Measurements from ENCODE around the gene FOXRED2.
A peak's percentile ranks its signal among the peaks of the same experiment; 100 is the strongest.

Gene FOXRED2

DNA sequence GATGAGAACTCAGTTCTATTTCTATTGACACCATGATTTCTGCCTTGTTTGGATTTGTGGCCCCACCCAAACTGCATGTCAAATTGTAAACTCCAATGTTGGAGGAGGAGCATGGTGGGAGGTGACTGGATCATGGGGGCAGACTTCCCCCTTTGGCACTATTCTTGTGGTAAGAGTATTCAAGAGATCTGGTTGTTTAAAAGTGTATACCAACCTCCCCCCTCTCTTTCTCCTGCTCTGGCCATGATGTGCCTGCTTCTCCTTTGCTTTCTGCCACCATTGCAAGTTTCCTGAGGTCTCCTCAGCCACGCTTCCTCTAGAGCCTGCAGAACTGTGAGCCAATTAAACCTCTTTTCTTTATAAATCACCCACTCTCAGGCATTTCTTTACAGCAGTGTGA lies 7.9 kb upstream of the FOXRED2 start:
- no peak for DNase-seq

DNA sequence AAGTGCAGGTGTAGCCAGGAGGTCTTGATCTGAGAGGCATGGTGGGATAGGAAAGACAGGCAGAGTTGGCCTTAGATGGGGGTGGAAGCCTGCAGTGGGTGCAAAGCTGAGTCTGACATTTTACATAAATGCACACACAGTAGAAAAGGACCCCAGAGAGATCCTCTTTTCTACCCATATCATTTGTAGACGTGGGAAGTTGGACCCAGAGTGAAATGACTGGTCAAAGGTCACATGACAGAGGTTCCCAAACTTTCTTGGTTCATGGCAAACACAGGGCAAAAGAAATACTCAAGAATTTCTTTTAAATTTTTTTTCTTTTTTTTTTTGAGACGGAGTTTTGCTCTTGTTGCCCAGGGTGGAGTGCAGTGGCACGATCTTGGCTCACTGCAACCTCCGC lies 6.2 kb upstream of the FOXRED2 start:
- DNase-seq = no peak

DNA sequence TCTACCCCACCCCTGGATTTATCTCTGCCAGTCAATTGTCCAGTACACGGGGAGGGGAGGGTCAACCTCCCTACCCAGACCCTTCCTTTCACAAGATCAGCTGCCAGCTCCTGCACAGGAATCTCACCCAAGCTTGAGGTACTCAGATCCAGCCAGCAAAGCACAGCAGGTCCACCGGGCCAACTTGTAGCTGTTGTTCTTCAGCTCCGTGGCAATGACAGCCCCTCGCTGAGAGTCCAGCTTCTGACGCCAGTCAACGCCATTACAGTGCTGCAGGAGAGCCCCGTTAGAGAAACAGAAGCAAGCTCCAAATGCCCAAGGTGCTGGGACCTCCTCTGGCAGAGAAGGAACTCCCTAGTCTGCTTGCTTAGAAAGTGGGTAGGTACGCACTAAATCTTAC lies 5.5 kb upstream of the FOXRED2 start:
- no peak for DNase-seq

- peak; percentile 59 for DNase-seq
Observed at GRCh38 chr22:36510966-36511881, 4.4 kb upstream of the FOXRED2 start.

DNA sequence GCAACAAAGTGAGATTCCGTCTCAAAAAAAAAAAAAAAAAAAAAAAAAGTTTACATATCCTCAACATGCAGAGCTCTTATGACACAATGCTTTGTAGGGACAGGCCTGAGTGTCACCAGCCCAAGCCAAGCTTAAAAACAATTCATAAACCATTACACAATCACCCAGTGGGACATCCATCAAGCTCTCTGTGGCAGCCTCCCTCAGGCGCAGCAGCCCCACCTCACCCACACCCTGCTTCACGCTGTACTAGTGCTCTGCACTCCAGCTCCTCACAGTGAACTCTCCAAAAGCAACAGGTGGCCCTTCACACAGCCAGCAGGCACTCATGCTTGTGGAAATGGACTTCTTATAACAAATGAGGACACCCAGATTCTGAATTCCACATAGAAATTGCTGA lies 3.5 kb upstream of the FOXRED2 start:
- DNase-seq = no peak

GRCh38 chr22:36507518-36508010 lies 724 bp upstream of the FOXRED2 start:
- DNase-seq = no peak

DNA sequence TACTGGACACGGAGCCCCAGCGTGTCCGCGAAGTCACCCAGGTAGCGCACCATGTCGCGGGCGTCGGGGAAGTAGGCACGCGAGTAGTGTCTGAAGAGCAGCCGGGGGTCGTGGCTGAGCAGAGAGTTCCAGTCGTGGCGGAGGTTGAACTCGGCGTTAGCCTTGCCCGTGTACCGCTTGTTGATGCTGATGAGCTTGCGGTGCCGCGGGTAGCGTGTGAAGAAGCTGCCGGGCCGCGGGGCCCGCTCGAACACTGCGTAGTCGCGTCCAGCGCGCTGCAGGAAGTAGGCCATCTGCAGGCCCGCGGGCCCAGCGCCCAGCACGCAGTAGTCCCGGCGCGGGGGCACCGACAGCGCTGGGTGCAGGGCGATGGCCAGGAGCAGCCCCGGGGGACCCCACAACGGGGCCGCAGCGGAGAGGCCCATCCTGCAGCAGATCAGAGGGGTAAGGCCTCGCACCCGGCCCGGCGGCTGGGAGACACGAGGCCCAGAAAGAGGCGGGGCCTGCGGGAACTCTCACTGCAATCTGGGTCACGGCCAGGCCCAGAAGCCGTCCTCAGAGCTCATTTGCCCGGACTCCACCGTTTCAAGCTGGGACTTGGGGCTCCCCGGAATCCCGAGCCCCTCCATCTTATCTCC lies 723 bp downstream of the FOXRED2 start:
- no peak for DNase-seq

DNA sequence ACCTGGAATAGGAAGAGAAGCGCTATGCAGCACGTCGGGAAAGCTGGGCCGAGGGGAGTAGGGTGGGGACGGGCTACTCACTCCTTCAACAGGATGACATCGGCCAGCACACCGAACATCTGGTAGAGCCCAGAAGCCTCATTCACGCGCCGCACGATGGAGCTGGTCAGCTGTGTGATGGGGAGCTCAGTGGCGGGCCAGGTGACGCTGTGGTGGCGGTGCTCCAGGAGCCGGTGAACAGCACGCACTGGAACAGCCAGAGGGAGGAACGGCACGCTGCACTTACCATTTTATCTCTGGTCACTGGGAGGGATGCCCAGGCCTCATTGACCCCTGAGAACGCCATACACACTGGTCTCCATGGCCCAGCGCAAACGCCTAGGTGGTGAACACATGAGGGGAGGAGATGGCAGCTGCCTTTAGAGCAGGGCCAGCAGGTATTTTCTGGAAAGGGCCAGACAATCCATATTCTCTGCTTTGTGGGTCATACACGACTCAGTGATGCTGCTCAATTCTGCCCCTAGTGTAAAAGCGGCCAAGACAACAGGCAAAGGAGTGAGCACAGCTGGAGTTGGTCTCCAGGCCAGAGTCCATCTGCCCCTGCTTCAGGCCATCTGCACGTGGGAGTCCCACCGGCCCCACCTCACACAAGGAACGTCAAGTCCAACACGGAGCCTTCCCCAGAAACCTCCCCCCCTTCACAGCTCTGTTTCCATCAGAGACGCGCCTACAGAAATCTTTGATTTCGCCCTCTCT lies 8.8 kb downstream of the FOXRED2 start:
- DNase-seq = no peak

DNA sequence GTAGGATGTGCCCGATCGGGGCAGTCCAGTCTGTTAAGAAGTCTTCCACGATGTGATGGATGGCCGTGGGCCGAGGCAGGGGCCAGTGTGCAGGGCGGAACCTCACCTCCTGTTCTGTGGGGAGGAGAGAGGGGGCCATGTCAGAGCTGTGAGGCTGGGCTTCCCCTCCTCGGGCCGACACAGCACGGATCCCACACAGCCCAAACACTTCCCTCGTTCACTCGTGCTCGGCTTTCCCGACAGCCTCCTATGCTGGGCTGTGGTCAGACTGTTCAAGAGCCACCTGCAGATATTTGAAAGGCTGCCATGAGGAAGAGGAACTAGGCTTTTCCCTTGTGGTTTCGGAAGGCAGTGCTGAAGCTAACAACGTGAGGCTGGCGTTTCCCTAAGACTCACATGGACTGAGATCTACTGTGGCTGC lies 13.1 kb downstream of the FOXRED2 start:
- no peak for DNase-seq

DNA sequence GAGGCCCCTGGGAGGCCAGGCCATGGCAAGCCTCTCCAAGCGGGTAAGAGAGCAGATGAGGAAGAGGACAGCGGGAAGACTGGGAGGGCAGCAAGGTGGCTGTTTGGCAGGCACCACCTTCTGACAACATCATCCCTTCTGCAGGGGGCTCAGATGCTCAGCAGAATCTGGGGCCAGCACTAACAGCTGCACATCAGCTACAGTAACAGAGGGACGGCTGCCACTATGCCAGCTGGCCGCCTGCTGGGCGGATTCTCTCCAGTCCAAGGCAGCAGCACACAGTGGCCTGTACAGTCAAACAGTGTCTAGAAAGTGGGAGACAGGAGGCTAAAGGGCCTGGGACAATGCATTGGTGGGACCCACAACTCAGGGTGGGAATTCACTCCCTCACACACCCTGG lies 14.7 kb downstream of the FOXRED2 start:
- DNase-seq = no peak

- DNase-seq = no peak
Observed at GRCh38 chr22:36491155-36491554, 15.7 kb downstream of the FOXRED2 start.

GRCh38 chr22:36486619-36487384 lies 20.0 kb downstream of the FOXRED2 start:
- peak; percentile 69 for DNase-seq

DNA sequence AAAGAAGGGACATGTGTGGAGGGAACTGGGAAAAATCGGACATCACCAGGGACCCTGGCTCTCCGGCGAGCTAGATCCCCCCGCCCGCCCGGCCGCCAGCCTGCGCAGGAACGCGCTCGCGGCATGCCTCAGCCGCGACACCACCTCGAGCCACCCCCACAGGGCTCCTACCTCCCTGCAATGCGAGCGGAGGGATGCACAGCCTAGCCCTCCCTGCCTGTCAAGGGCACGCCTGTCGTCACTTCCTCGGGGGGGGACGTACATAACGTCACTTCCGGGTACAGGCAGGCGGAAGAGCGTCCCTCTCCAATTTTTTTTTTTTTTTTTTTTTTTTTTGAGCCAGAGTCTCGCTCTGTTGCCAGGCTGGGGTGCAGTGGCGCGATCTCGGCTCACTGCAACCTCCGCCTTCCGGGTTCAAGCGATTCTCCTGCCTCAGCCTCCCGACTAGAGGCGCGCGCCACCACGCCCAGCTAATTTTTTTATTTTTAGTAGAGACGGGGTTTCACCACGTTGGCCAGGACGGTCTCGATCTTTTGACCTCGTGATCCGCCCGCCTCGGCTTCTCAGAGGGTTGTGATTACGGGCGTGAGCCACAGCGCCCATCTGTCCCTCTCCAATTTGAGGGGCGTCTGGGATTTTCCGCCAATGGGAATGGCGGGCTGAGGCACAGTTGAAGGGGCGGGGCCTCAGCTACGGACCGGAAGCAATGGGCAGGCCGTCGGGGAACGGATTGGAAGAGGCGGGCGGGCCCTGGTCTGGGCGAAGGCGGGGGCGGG lies 25.3 kb downstream of the FOXRED2 start, which contains the start of gene TXN2:
TSS of gene TXN2 (minus strand) at position 248 of the 776 bp plus-strand sequence. CDS start 803 bp downstream, outside the sequence.
- peak; percentile 98 for DNase-seq

DNA sequence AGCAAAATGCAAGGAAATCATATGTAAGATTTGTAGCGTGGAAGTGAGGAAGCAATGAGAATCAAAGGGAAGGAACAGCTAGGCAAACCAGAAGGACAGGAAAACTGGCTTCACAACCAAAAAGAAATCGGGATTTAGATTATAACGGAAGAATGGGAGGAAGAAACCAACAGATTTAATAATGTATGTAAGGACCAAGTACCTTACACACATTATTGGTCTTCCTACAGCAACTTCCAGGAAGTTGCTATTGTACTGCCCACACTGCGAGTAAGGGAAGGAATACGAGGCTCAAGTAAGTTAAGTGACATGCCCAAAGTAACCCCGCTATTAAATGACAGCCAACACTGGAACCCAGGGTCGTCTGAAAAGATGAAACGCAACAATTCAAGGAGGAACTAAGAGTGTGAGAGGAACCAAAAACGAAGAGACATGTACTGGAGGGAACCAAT lies 25.9 kb downstream of the FOXRED2 start:
- no peak for DNase-seq

- no peak for DNase-seq
Observed at GRCh38 chr22:36478966-36479365, 27.9 kb downstream of the FOXRED2 start.

GRCh38 chr22:36475341-36475740 lies 31.5 kb downstream of the FOXRED2 start:
- no peak for DNase-seq

DNA sequence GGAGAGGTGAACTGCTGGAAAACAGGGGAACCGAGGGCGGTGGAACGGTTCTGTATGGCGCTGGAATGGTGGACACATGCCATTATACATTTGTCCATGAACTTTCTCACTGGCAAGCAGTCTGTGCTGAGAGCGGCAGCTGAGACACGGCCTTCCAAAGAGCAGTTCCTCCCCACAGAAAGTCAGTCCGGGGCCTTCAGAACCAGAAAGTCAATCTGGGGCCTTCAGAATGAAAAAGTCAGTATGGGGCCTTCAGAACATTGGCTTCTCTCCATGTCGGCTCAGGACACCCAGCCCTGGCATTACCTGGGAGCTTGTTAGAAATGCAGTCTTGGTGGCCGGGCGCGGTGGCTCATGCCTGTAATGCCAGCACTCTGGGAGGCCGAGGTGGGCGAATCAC lies 34.2 kb downstream of the FOXRED2 start:
- no peak for DNase-seq

- peak; percentile 48 for DNase-seq
Observed at GRCh38 chr22:36471341-36471821, 35.5 kb downstream of the FOXRED2 start.

DNA sequence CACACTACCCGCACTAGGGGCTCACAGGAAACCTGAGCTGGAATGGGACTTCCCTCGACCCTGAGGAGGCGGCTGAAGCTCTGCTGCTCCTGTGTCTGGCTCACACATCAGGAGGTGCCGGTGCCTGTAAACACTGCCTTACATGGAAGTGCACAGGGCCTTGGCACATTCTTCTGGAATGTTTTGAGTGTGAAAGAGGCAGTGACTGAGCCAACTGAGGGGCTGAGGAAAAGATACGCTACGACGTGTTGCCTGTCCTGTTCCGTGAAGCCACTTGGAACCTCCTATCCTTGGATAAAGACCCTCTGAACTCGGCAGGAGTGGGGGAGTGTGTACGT lies 35.9 kb downstream of the FOXRED2 start:
- peak; percentile 58 for DNase-seq

DNA sequence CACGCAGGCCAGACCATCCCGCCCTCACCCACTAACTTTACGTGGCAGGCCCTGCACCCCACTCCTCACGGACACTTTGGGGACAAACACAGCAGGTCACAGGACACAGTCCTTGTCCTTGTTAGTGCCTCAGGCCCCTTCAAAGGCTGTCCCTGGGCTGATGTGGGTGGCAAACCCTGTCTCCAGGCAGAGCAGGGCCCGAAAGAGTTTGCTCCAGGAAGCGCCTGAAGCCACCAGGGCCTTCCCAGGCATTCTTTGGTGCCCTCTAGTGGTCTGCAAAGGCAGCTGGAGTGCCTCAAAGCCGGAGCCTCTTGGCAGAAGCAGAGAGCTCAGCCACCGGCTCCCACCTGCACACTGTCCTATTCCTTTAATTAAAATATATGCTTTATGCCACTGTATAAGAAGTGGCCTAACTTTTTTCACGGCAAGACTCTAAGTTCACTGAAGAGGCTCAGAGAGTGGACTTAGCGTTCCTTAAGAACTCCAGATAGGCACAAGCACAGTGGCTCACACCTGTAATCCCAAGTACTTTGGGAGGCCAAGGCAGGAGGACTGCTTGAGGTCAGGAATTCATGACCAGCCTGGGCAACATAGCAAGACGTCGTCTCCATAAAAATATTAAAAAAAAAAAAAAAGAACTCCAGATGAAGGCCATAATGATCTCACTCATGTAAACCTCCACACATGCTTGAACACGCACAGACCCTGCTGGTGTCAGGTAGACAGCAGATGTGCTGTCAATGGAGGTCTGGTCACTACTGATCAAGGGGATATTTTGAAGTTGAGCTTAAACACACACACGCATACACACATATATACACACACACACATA lies 36.5 kb downstream of the FOXRED2 start:
- peak; percentile 88 for DNase-seq

Measured in fibroblast of skin of scalp (primary cell).